ENCODE results near the gene HCN3.
A peak's percentile ranks its signal among the peaks of the same experiment; 100 is the strongest.
"Not testable (repeated sequence)": the region's sequence is repeated elsewhere in the genome, so short reads cannot be mapped to it uniquely, and the experiment has no call there.

HCN3 gene

GRCh38 chr1:155285063-155285462 is 7.8 kb downstream of the HCN3 start:
- H3K4me3 Mint-ChIP-seq, result no peak overlapping the region
- peak overlapping the region; percentile 42 for H3K27ac Mint-ChIP-seq
- no peaks in the 10 kb centered on the region for H3K36me3 Mint-ChIP-seq (ENCODE audit: low read depth)
- peaks cover 3% of the 10 kb centered on the region for H3K27me3 Mint-ChIP-seq (ENCODE audit: low read depth, poor library complexity)
- no peaks in the 10 kb centered on the region for H3K4me1 Mint-ChIP-seq
- DNase-seq, result no peak
- H3K9me3 Mint-ChIP-seq, result no peaks in the 10 kb centered on the region
- TF ChIP-seq CTCF (IDR thresholded peaks at IDR 0.05), result no peak

- no peak for DNase-seq
- no peak overlapping the region for H3K4me3 Mint-ChIP-seq
- H3K36me3 Mint-ChIP-seq (ENCODE audit: low read depth), result no peaks in the 10 kb centered on the region
- H3K4me1 Mint-ChIP-seq, result no peaks in the 10 kb centered on the region
- TF ChIP-seq CTCF (IDR thresholded peaks at IDR 0.05), result no peak
- H3K9me3 Mint-ChIP-seq, result no peaks in the 10 kb centered on the region
- no peak overlapping the region for H3K27ac Mint-ChIP-seq
- H3K27me3 Mint-ChIP-seq (ENCODE audit: low read depth, poor library complexity), result peaks cover 3% of the 10 kb centered on the region
These were observed 8.4 kb downstream of the HCN3 start for GRCh38 chr1:155285631-155286044.

- no peaks in the 10 kb centered on the region for H3K36me3 Mint-ChIP-seq (ENCODE audit: low read depth)
- H3K4me1 Mint-ChIP-seq, result no peaks in the 10 kb centered on the region
- no peaks in the 10 kb centered on the region for H3K9me3 Mint-ChIP-seq
- peaks cover 3% of the 10 kb centered on the region for H3K27me3 Mint-ChIP-seq (ENCODE audit: low read depth, poor library complexity)
- TF ChIP-seq CTCF (IDR thresholded peaks at IDR 0.05), result no peak
- H3K4me3 Mint-ChIP-seq, result no peak overlapping the region
- no peak for DNase-seq
- H3K27ac Mint-ChIP-seq, result peak overlapping the region; percentile 22
These were observed 9.3 kb downstream of the HCN3 start for GRCh38 chr1:155286544-155286943.

- Mint-ChIP-seq H3K4me3 (no peak overlapping the region), H3K27me3 (ENCODE audit: low read depth, poor library complexity) (peaks cover 18% of the 10 kb centered on the region), H3K36me3 (ENCODE audit: low read depth) (no peaks in the 10 kb centered on the region), H3K27ac (no peak overlapping the region), H3K4me1 (no peaks in the 10 kb centered on the region), H3K9me3 (no peaks in the 10 kb centered on the region)
- DNase-seq, result no peak
- no peak for TF ChIP-seq CTCF (IDR thresholded peaks at IDR 0.05)
These were observed 10.8 kb downstream of the HCN3 start for GRCh38 chr1:155287987-155288543.

GRCh38 chr1:155291006-155291405 is 13.7 kb downstream of the HCN3 start:
- not testable (repeated sequence) for H3K9me3 Mint-ChIP-seq; DNase-seq; H3K36me3 Mint-ChIP-seq (ENCODE audit: low read depth); H3K4me3 Mint-ChIP-seq; H3K27ac Mint-ChIP-seq; H3K4me1 Mint-ChIP-seq
- H3K27me3 Mint-ChIP-seq (ENCODE audit: low read depth, poor library complexity), result peaks cover 48% of the 10 kb centered on the region

- TF ChIP-seq CTCF (IDR thresholded peaks at IDR 0.05), result no peak
- peaks cover 68% of the 10 kb centered on the region for H3K27me3 Mint-ChIP-seq (ENCODE audit: low read depth, poor library complexity)
- H3K4me1 Mint-ChIP-seq, result peaks cover 21% of the 10 kb centered on the region
- H3K36me3 Mint-ChIP-seq (ENCODE audit: low read depth), result no peaks in the 10 kb centered on the region
- H3K27ac Mint-ChIP-seq, result no peak overlapping the region
- no peak overlapping the region for H3K4me3 Mint-ChIP-seq
- peaks cover 4% of the 10 kb centered on the region for H3K9me3 Mint-ChIP-seq
- DNase-seq, result no peak
These were observed 16.0 kb downstream of the HCN3 start for GRCh38 chr1:155293086-155293749.

Data from nephron progenitor cell (in vitro differentiated cells).